HUDEP-2 (cell line): Measurements from ENCODE around the gene PPM1H.

Experiments
- DNase-seq, 76 experiments: peaks; one replicate each; lab custom pipeline; 2025; ENCODE audit not compliant: unreplicated experiment in 76 of 76; lab: John Stamatoyannopoulos, UW

Gene PPM1H

DNA sequence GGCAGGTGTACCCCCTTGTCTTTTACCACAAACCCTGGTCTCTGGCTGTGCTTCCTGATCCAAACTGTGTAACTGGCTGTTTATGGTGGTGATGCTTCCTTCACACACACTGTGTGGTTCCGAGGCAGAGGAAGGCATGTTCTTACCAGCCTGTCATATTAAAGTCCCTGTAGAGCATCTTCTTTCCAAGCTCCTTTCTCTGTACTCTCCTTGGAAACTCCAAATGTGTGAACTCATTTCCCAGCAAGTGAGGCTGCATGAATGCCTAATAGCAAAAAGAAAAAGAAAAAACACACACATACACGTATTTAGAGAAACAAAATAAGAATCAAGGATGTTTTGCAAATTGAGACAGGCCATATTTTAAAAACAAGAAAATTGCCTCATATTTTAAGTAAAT lies 214.9 kb downstream of the PPM1H start:
- DNase-seq, result no peak

- DNase-seq, result no peak
Observed at GRCh38 chr12:62718762-62719426, 216.1 kb downstream of the PPM1H start.

DNA sequence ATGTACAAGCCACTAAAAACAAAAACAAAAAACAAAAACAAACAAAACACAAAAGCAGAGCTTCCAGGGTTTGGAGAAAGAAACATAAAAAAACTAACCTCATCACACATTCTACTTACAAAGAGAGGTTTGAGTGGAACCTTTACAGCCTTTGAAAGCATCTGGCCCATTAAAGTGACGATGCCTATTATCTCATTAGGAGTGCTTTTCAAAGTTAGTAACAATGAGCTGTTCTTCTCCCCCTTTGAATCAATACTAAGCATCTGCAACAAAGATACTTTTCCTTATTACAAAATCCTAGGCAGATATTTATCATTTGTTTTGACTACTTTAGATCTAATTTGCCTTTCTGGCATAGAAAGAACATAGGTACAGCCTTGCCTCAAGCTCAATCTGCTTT lies 217.3 kb downstream of the PPM1H start:
- DNase-seq, result no peak

- DNase-seq, result no peak
Observed at GRCh38 chr12:62716866-62717525, 218.0 kb downstream of the PPM1H start.

- no peak for DNase-seq
Observed at GRCh38 chr12:62716037-62716436, 218.9 kb downstream of the PPM1H start.

DNA sequence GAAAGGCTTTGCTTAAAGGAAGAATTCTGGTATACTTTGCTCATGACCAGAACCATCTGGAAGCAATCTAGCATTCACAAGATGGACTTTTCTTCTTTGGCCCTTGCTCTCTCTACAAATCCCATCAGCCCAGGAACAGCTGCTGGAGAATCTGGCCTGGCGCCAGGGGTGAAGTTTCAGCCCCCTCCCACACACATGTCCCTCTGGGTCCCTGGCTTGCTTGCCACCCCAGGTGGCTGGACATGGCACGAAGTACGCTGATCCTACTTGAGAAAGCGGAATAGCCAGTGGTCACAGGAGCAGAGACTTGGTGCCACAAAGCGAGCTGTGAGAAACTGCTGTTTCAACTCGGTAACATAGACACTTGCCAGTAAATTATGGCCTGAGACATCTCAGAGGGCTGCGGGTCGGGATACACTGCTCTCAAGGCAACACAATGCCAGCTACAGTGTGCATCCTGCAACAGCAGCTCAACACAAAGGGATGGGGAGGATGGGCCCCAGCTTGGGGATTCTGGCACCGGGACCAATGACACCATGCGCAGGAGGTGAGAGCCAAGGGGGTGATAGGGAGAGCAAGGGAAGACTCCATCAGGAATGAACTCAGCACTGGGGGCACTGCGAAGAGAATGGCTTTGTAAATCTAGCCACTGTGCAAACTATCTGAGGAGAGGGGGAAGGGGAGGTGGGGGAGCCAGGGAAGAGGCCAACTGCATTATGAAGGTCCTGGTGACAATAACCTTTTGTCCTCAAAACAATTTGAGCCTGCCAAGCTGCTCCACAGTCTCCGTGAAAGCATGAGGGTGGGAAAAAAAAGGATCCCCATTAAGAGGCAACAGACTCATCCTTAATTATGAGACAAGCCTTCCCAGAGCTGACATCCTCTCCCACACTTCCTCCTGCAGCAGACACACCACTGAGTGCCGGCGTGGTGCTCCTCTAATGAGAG lies 219.9 kb downstream of the PPM1H start:
- no peak for DNase-seq

GRCh38 chr12:62714181-62714773 lies 220.7 kb downstream of the PPM1H start:
- DNase-seq, result no peak

- DNase-seq, result no peak
Observed at GRCh38 chr12:62713723-62714122, 221.2 kb downstream of the PPM1H start.

DNA sequence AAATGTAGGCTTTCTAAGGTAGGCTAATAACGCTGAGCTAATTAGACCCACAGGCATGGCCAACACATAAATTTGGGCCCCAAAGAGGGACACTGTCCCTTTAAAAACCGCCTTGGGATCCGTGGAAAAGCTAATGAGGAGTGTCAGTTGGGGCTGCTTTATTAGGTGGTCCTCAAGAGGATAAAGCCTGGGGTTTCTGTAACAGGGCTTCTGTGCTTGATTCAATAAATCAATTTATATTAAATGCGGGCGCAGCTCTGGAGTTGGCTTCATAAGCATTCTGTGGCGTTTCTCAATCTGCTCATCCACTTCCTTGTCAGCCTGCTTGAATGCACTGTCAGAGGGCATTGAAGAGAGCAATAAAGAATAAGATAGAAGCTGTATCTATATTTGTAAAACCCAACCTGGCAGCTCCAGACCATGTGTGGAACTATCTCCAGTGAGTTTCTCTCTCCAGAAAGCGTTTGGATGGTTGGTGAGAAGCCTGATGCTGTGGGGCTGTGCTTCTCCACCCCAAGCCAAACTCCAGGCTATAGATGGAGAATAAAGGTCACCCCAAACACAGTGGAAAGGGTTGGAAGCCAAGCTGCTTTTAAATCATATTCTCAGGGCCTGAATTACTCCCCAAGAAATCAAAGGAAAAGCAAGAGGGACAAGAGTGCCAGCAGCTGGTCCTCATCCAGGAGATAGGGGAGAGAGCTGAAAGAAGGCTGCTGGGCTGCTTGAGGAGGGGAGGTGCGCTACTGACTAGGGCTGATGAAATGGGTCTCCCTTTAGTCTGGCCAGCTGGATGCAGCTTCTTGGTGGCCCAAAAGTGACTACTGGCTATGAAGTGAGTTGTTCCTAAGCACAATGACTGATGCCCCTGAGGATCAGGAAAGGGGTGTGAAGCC lies 222.0 kb downstream of the PPM1H start:
- DNase-seq, result no peak

DNA sequence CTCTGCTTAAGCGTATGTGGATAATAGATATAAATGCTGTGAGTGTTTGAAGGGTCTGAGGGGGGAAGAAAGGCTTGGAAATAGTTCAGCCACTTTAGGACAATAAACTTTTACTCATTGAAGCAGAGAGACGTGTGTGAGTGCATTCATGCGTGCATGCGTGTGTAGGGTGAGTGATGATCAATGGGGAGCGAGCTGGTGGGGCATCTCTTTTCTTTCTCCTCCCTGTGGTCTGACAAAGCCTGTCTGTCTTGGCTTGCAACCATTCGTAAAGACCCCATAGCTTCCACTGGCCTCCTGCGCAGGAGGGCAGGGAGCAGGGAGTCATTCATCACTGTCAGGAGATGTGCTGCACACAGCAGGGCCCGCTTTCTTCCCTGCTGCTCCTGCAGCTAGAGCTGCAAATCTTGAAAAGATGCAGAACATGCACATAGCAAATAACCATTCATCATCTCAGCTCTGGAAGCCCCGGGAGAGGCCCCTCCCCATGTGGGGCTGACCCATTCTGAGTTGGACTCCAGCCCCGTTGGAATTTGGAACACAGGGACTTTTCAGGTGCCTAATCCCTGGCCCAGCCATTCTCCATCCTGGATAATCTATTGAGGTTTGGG lies 223.2 kb downstream of the PPM1H start:
- no peak for DNase-seq

- DNase-seq, result no peak
Observed at GRCh38 chr12:62709311-62709710, 225.6 kb downstream of the PPM1H start.

DNA sequence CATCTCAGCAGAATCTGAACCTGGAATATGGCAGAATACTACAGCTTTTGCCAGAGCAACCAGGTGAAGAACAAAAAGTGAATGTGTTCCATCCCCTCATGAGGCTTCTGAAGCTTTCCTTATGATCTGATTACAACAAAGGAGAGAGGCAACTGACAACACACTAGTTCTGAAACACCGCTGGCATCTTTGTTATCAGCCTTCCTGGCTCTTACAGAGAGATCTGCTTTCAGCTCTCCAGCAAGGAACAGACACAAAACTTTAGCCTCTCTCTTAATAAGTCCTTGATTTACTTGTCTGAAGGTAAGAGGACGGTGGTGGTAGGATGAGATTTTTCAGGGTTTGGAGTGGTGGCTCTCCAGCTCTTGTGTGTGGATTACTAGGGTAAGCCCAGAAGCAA lies 227.0 kb downstream of the PPM1H start:
- DNase-seq, result no peak

GRCh38 chr12:62705846-62706245 lies 229.1 kb downstream of the PPM1H start:
- no peak for DNase-seq

GRCh38 chr12:62703011-62703380 lies 232.0 kb downstream of the PPM1H start:
- DNase-seq, result no peak

GRCh38 chr12:62701492-62701891 lies 233.5 kb downstream of the PPM1H start:
- DNase-seq, result no peak

DNA sequence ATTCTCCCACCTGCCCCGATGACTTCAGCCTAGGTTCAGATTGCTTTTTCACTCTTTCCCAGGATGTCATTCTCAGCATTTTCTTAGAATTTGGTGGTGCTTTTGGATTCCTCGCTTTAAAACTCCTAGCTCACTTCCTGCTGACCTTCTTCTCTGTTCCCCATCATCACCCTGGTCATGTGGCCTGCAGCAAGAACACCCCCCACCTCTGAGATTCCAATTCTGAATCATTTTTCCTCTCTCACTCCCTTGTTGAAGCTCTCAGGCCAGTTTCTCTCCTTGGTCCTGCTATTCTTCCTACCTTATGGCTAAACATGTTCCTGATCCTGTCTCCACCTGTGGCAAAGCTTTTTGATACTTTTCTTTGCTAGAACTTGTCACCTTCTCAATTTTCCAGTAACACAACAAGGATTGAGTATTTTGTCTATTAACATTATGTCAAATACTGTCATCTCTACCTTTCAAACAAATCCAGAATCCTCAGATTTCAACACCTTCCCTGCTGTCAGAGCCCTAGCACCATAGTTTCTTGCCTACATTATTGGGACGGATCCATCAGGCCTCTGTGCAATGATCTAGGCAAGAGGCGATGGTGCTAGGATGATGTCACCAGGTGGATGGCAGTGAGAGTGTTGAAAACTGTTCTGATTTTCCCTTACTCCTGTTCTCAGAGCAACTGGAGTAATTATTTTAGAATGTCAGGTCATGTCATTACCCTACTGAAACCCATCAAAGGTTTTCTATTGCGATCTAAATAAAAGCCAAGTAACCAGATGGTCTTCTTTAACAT lies 234.7 kb downstream of the PPM1H start:
- DNase-seq, result no peak

DNA sequence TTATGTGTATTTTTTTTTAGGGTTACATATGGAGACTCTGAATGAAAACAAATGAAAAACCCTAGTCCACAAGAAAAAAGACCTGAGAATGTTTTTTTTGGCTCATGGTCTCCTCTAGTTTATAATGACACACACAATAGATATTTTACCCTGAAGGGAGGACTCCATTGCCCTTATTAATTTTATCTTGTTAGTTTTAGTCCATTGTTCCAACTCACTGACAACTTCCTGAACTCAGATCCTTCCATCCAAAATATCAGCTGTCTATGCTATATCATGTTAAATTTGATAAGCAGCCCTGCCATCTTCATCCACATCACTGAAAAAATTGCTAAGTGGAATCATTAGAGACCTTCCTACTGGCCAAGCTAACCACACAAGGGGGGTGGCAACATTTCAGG lies 236.2 kb downstream of the PPM1H start:
- DNase-seq, result no peak

DNA sequence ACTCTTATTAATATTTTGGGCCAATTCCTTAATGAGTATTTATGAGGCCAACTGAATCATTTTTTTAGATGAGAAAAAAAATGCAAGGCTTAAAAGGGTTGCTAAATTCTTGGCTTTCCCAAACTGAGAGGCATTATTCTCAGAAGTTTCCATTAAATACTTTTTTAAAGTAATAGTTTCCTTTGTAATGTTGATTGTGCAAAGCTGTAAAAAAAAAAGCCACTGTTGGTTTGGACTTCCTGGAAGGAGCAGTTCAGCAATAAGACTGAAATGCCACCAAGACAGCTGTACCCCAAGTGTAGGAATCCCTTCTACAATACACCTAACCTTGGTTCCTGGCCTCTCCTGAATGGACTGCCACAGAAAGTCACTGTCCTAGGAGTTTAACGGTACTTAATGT lies 237.1 kb downstream of the PPM1H start:
- no peak for DNase-seq

DNA sequence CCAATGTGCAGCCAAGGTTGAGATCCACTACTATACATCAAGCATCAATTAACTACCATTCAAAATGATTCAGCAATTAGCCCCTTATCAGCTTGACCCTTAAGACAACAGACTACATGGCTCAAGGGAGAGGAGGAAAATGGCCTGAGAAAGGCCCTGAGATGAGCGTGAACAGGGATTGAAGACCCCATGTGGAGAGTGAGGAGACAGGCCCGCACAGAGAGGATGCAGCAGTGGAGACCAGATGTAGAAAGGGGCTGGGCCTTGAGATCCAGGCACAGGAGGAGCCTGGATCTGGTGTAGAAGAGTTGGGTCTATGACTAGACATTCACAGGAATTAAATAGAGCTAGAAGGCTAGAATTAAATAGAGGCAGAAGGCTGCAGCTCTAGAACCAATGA lies 239.3 kb downstream of the PPM1H start:
- DNase-seq, result no peak
